H1 (cell line): ENCODE measurements around the gene ASIP. TPM values are rescaled to one million over a fixed set of nuclear protein-coding genes. Genes with fewer than 3 reads are reported as not detected.

Experiments
- HDAC2 ChIP-seq, 2 experiments: fragments of 300-600 bp in 1 of 2; sonication (generic) in 1 of 2; IDR thresholded peaks; 2 replicates each; pipeline ENCODE4 v1.6.1; 2011 to 2012; ENCODE audit warnings: low read depth in 2 of 2, low read length in 2 of 2, mild to moderate bottlenecking in 2 of 2, moderate library complexity in 2 of 2, borderline replicate concordance in 1 of 2, inconsistent platforms in 1 of 2
- JUND ChIP-seq: IDR thresholded peaks from 2 replicates; pipeline ENCODE4 v1.6.1; 2011; ENCODE audit warnings: mild to moderate bottlenecking, improper control_type of control experiment, low read length
- NRF1 ChIP-seq: IDR thresholded peaks from 2 replicates; pipeline ENCODE4 v1.6.1; 2011; ENCODE audit warnings: mild to moderate bottlenecking, low read depth, low read length, improper control_type of control experiment
- polyA plus RNA-seq, 7 experiments: library from polyadenylated mRNA; depleted of rRNA in 3 of 7; stranded (reverse) in 5 of 7; unstranded in 2 of 7; fragments of >200 nt in 5 of 7; fragments of 200-250 nt in 2 of 7; gene quantifications; 1 replicate in 5 of 7; 2 replicates in 1 of 7; 4 replicates in 1 of 7; pipeline versions ENCODE4 v1.2.1 to v1.2.3, GENCODE V29; 2011 to 2013; ENCODE audit warnings: missing spikeins in 2 of 7, mixed read lengths in 2 of 7
- total RNA-seq: library from RNA; stranded (reverse); fragmentation: NEBNext Ultra II Directional; extraction: Animal tissue kit (Norgen Biotek cat#: 25700); gene quantifications from 2 replicates; pipeline ENCODE4 v1.2.1, GENCODE V29; 2021
- TF ChIP-seq, protein P1 (sequence below): IDR thresholded peaks from 2 replicates; pipeline ENCODE4 v1.6.1; 2012; ENCODE audit warnings: inconsistent platforms
- TF ChIP-seq, protein P2 (sequence below): IDR thresholded peaks from 2 replicates; pipeline ENCODE4 v1.6.1; 2012; ENCODE audit warnings: inconsistent platforms

ASIP gene
- total and polyA plus RNA-seq, 2 of the 8 experiments (the other 6 are each of a cell fraction or from before 2014, with no cell fraction given) = not detected

DNA sequence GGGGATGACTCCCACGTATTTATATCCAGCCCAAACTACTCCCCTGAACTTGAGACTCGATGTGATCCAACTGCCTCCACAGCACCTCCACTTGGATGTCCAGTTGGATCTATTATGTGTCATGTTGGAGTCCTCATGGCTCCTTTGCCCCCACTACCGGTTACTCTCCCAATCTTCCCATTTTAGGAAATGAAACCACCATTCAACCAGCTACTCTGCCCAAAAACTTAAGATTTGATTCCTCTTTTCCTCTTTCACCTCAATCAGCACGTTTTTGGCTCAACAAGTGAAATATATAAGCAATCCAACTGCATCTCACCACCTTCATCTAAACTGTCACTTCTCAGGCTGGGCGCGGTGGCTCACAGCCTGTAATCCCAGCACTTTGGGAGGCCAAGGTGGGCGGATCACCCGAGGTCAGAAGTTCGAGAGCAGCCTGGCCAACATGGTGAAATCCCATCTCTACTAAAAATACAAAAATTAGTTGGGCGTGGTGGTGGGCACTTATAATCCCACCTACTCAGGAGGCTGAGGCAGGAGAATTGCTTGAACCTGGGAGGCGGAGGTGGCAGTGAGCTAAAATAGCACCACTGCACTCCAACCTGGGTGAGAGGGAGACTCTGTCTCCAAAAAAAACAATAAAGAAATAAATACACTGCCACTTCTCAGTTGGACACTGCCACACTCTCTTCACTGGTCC lies 58.5 kb downstream of the ASIP start (continued):
- TF ChIP-seq, protein P1, sequence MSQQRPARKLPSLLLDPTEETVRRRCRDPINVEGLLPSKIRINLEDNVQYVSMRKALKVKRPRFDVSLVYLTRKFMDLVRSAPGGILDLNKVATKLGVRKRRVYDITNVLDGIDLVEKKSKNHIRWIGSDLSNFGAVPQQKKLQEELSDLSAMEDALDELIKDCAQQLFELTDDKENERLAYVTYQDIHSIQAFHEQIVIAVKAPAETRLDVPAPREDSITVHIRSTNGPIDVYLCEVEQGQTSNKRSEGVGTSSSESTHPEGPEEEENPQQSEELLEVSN = no peak
- TF ChIP-seq JUND (no peak), NRF1 (no peak), HDAC2 (IDR thresholded peaks at IDR 0.05; ENCODE audit: borderline replicate concordance in 1 of 2, low read depth in 2 of 2, low read length in 2 of 2) (no peak)
- TF ChIP-seq, protein P2, sequence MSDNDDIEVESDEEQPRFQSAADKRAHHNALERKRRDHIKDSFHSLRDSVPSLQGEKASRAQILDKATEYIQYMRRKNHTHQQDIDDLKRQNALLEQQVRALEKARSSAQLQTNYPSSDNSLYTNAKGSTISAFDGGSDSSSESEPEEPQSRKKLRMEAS = no peak
